Measurements from ENCODE around the gene GMDS. TPM values are rescaled to one million over a fixed set of nuclear protein-coding genes. Genes with fewer than 3 reads are reported as not detected.
"Not testable (repeated sequence)": the region's sequence is repeated elsewhere in the genome, so short reads cannot be mapped to it uniquely, and the experiment has no call there.

Gene GMDS
- total RNA-seq, 4 donors from 2014 or later: 8.7 to 23.1 (median 18.4) TPM

GRCh38 chr6:1846611-1847010 is 398.8 kb downstream of the GMDS start:
- no peak overlapping the region for H3K4me3 ChIP-seq (ENCODE audit: low read depth, poor library complexity, severe bottlenecking)
- intact Hi-C loops (cut with DNase I; ENCODE audit: low total_unique reads): no loop called here
- TF ChIP-seq, protein P1, sequence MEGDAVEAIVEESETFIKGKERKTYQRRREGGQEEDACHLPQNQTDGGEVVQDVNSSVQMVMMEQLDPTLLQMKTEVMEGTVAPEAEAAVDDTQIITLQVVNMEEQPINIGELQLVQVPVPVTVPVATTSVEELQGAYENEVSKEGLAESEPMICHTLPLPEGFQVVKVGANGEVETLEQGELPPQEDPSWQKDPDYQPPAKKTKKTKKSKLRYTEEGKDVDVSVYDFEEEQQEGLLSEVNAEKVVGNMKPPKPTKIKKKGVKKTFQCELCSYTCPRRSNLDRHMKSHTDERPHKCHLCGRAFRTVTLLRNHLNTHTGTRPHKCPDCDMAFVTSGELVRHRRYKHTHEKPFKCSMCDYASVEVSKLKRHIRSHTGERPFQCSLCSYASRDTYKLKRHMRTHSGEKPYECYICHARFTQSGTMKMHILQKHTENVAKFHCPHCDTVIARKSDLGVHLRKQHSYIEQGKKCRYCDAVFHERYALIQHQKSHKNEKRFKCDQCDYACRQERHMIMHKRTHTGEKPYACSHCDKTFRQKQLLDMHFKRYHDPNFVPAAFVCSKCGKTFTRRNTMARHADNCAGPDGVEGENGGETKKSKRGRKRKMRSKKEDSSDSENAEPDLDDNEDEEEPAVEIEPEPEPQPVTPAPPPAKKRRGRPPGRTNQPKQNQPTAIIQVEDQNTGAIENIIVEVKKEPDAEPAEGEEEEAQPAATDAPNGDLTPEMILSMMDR (IDR thresholded peaks at IDR 0.05): no peak
- no peak for TF ChIP-seq POLR2A (IDR thresholded peaks at IDR 0.05)
- no peak for DNase-seq (ENCODE audit: low spot score in 2 of 2)
- WGBS, 2 donors: 94 to 95% methylated on average over 3 of the region's 3 CpGs

- WGBS, 2 donors: 96 to 97% methylated on average over 5 of the region's 5 CpGs
- intact Hi-C loops (cut with DNase I; ENCODE audit: low total_unique reads); DNase-seq (ENCODE audit: low spot score in 2 of 2); H3K4me3 ChIP-seq (ENCODE audit: low read depth, poor library complexity, severe bottlenecking): not testable (repeated sequence)
Observed at GRCh38 chr6:1845543-1845942, 399.9 kb downstream of the GMDS start.

- intact Hi-C loops (cut with DNase I; ENCODE audit: low total_unique reads): no loop called here
- TF ChIP-seq, protein P1 (IDR thresholded peaks at IDR 0.05): no peak
- no peak for TF ChIP-seq POLR2A (IDR thresholded peaks at IDR 0.05)
- no peak for DNase-seq (ENCODE audit: low spot score in 2 of 2)
- WGBS, 2 donors: 97 to 98% methylated on average over 2 of the region's 2 CpGs
- no peak overlapping the region for H3K4me3 ChIP-seq (ENCODE audit: low read depth, poor library complexity, severe bottlenecking)
Observed at GRCh38 chr6:1842334-1842733, 403.1 kb downstream of the GMDS start.

DNA sequence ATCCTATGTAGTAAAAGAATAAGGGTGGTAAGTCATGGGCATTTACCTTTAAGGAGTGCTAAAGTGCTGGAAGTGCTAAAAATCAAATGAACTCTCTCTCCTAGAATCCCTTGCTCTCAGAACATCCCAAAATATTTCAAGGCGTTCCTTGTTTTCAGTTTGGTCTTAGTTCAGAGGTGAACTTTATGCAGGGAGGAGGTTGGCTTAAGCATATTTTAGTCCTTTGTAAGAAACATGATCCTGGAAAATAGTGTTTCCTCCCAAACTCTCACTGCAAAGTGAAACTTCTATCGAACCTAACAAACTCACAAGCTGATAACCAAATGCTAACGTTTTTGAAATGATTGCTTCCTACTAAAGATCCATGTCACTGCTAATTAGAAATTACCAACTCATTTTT is 404.3 kb downstream of the GMDS start:
- 60 to 76% methylated on average over 3 of the region's 3 CpGs for WGBS, 2 donors
- no peak overlapping the region for H3K4me3 ChIP-seq (ENCODE audit: low read depth, poor library complexity, severe bottlenecking)
- TF ChIP-seq, protein P1 (IDR thresholded peaks at IDR 0.05): no peak
- TF ChIP-seq POLR2A (IDR thresholded peaks at IDR 0.05): no peak
- intact Hi-C loops (cut with DNase I; ENCODE audit: low total_unique reads): no loop called here
- no peak for DNase-seq (ENCODE audit: low spot score in 2 of 2)

GRCh38 chr6:1840491-1841121 is 404.8 kb downstream of the GMDS start:
- 74 to 77% methylated on average over 13 of the region's 13 CpGs for WGBS, 2 donors
- intact Hi-C loops (cut with DNase I; ENCODE audit: low total_unique reads): no loop called here
- TF ChIP-seq POLR2A (IDR thresholded peaks at IDR 0.05): no peak
- TF ChIP-seq, protein P1 (IDR thresholded peaks at IDR 0.05): no peak
- no peak for DNase-seq (ENCODE audit: low spot score in 2 of 2)
- no peak overlapping the region for H3K4me3 ChIP-seq (ENCODE audit: low read depth, poor library complexity, severe bottlenecking)

- no peak for DNase-seq (ENCODE audit: low spot score in 2 of 2)
- intact Hi-C loops (cut with DNase I; ENCODE audit: low total_unique reads): no loop called here
- no peak overlapping the region for H3K4me3 ChIP-seq (ENCODE audit: low read depth, poor library complexity, severe bottlenecking)
- TF ChIP-seq, protein P1 (IDR thresholded peaks at IDR 0.05): no peak
- TF ChIP-seq POLR2A (IDR thresholded peaks at IDR 0.05): no peak
Observed at GRCh38 chr6:1839361-1839760, 406.0 kb downstream of the GMDS start.
